H1 (cell line): ENCODE data around the gene OOSP4A. TPM values are rescaled to one million over a fixed set of nuclear protein-coding genes. Genes with fewer than 3 reads are reported as not detected.

Source experiments
- CTCF ChIA-PET: fragments of 300-600 bp; sonication (Branson Sonifier 250); formaldehyde crosslinking; loops from one replicate; lab custom pipeline; 2021; ENCODE audit not compliant: partially characterized antibody; lab: Charles Lee
- POLR2A ChIA-PET: fragments of 300-600 bp; sonication (Branson Sonifier 250); formaldehyde crosslinking; loops from one replicate; lab custom pipeline; 2021; ENCODE audit warnings: inconsistent platforms; ENCODE audit not compliant: partially characterized antibody; lab: Charles Lee
- DNase-seq, 2 experiments: peaks; one replicate each; pipeline versions ENCODE4 v3.0.0 to v3.0.0-alpha.2; 2010 to 2022; ENCODE audit warnings: low spot score in 2 of 2, low read depth in 1 of 2, mixed read lengths in 1 of 2
- FAIRE-seq: peaks from 2 replicates; lab custom pipeline; 2011; peaks lifted over from hg19 to GRCh38; lab: Jason Lieb, UNC
- H2AFZ ChIP-seq: 2 replicates; pipeline ENCODE4 v1.8.1; 2012; ENCODE audit warnings: low read length, inconsistent platforms
- H2AK5ac ChIP-seq: 2 replicates; pipeline ENCODE4 v1.6.1; 2013; ENCODE audit warnings: low read depth, low read length
- H2BK120ac ChIP-seq: replicated peaks from 2 replicates; pipeline ENCODE3; 2013; ENCODE audit warnings: low read depth, low read length, inconsistent platforms
- H2BK12ac ChIP-seq: 2 replicates; pipeline ENCODE4 v1.6.1; 2013; ENCODE audit warnings: low read depth, low read length
- H2BK15ac ChIP-seq: 2 replicates; pipeline ENCODE4 v1.6.1; 2013; ENCODE audit warnings: low read length
- H2BK20ac ChIP-seq: 2 replicates; pipeline ENCODE4 v1.6.1; 2013; ENCODE audit warnings: low read length
- H2BK5ac ChIP-seq: 2 replicates; pipeline ENCODE4 v1.6.1; 2013; ENCODE audit warnings: low read depth, low read length
- H3K14ac ChIP-seq: 2 replicates; pipeline ENCODE4 v1.6.1; 2013; ENCODE audit warnings: inconsistent platforms; ENCODE audit not compliant: insufficient read length
- H3K18ac ChIP-seq: 2 replicates; pipeline ENCODE4 v1.6.1; 2013; ENCODE audit warnings: low read length; ENCODE audit errors: extremely low read depth
- H3K23ac ChIP-seq: 2 replicates; pipeline ENCODE4 v1.6.1; 2013; ENCODE audit warnings: inconsistent platforms; ENCODE audit not compliant: insufficient read length
- H3K23me2 ChIP-seq: 2 replicates; pipeline ENCODE4 v1.6.1; 2013; ENCODE audit warnings: low read depth, low read length
- H3K27ac ChIP-seq: 2 replicates; pipeline ENCODE4 v1.6.1; 2011; ENCODE audit warnings: low read depth, low read length, inconsistent platforms
- H3K27me3 ChIP-seq, 4 experiments: replicated peaks in 1 of 4; 1 replicate in 1 of 4; 2 replicates in 3 of 4; pipeline versions ENCODE4 v1.6.1 to v1.8.1; 2011 to 2013; ENCODE audit warnings: low read length in 3 of 4, mild to moderate bottlenecking in 3 of 4, inconsistent platforms in 2 of 4, mixed read lengths in 2 of 4, moderate library complexity in 1 of 4; ENCODE audit not compliant: control insufficient read depth in 3 of 4, insufficient read depth in 3 of 4; ENCODE audit errors: extremely low read depth in 1 of 4
- H3K36me3 ChIP-seq, 4 experiments: 2 replicates each; pipeline versions ENCODE4 v1.6.1 to v1.8.1; 2011 to 2013; ENCODE audit warnings: mild to moderate bottlenecking in 4 of 4, low read length in 3 of 4, moderate library complexity in 2 of 4, control low read depth in 1 of 4, inconsistent platforms in 1 of 4; ENCODE audit not compliant: insufficient read depth in 4 of 4, control insufficient read depth in 2 of 4
- H3K4ac ChIP-seq: replicated peaks from 2 replicates; pipeline ENCODE3; 2013; ENCODE audit warnings: low read length, low read depth, mixed read lengths, inconsistent platforms; ENCODE audit not compliant: insufficient read length
- H3K4me1 ChIP-seq, 4 experiments: replicated peaks in 1 of 4; 1 replicate in 1 of 4; 2 replicates in 3 of 4; pipeline versions ENCODE4 v1.6.1 to v1.8.1; 2011 to 2013; ENCODE audit warnings: low read length in 3 of 4, inconsistent platforms in 2 of 4, mixed read lengths in 1 of 4; ENCODE audit not compliant: insufficient read depth in 4 of 4, control insufficient read depth in 3 of 4
- H3K4me2 ChIP-seq, 2 experiments: 2 replicates each; pipeline versions ENCODE4 v1.6.1 to v1.8.1; 2011 to 2013; ENCODE audit warnings: low read depth in 2 of 2, low read length in 2 of 2, control low read depth in 1 of 2, inconsistent platforms in 1 of 2, mild to moderate bottlenecking in 1 of 2; ENCODE audit not compliant: insufficient read depth in 1 of 2
- H3K4me3 ChIP-seq, 4 experiments: fragments of 200-600, 300-600 bp in 1 of 4; sonication (generic), shearing (Covaris generic), sonication (Bioruptor Twin) in 1 of 4; 2 replicates each; pipeline versions ENCODE4 v1.5.1 to v1.8.1; 2011 to 2016; ENCODE audit warnings: low read length in 4 of 4, low read depth in 3 of 4, control low read depth in 2 of 4, inconsistent platforms in 2 of 4, mild to moderate bottlenecking in 2 of 4, mixed read lengths in 1 of 4, moderate library complexity in 1 of 4; ENCODE audit not compliant: insufficient read depth in 2 of 4; ENCODE audit errors: extremely low read depth in 1 of 4
- H3K56ac ChIP-seq: replicated peaks from 2 replicates; pipeline ENCODE3; 2013; ENCODE audit warnings: low read depth, mild to moderate bottlenecking, mixed read lengths, low read length, inconsistent platforms; ENCODE audit not compliant: insufficient read length
- H3K79me1 ChIP-seq: 2 replicates; pipeline ENCODE4 v1.6.1; 2013; ENCODE audit warnings: low read depth, low read length, control low read depth
- H3K79me2 ChIP-seq, 2 experiments: 2 replicates each; pipeline versions ENCODE4 v1.6.1 to v1.8.1; 2012 to 2013; ENCODE audit warnings: low read length in 2 of 2, mild to moderate bottlenecking in 2 of 2, inconsistent platforms in 1 of 2; ENCODE audit not compliant: insufficient read depth in 2 of 2, control insufficient read depth in 1 of 2
- H3K9ac ChIP-seq, 4 experiments: replicated peaks in 1 of 4; 1 replicate in 1 of 4; 2 replicates in 3 of 4; pipeline versions ENCODE4 v1.6.1 to v1.8.1; 2011 to 2013; ENCODE audit warnings: low read depth in 3 of 4, low read length in 3 of 4, control low read depth in 2 of 4, mild to moderate bottlenecking in 2 of 4, moderate library complexity in 2 of 4, inconsistent platforms in 1 of 4; ENCODE audit errors: extremely low read depth in 1 of 4
- H3K9me3 ChIP-seq, 2 experiments: 2 replicates each; pipeline versions ENCODE4 v1.6.1 to v1.8.1; 2012 to 2013; ENCODE audit warnings: mild to moderate bottlenecking in 2 of 2, moderate library complexity in 2 of 2, control low read depth in 1 of 2, inconsistent platforms in 1 of 2, low read depth in 1 of 2, low read length in 1 of 2, mixed read lengths in 1 of 2; ENCODE audit not compliant: insufficient read depth in 2 of 2
- H4K20me1 ChIP-seq, 2 experiments: replicated peaks in 1 of 2; 2 replicates each; pipeline versions ENCODE3 to v1.8.1; 2011 to 2013; ENCODE audit warnings: inconsistent platforms in 2 of 2, low read length in 2 of 2, mild to moderate bottlenecking in 1 of 2; ENCODE audit not compliant: insufficient read depth in 2 of 2, control insufficient read depth in 1 of 2
- H4K5ac ChIP-seq: 2 replicates; pipeline ENCODE4 v1.6.1; 2013; ENCODE audit warnings: low read length, low read depth, mixed read lengths, inconsistent platforms; ENCODE audit not compliant: insufficient read length
- H4K8ac ChIP-seq: 2 replicates; pipeline ENCODE4 v1.8.0; 2013; ENCODE audit warnings: mild to moderate bottlenecking, moderate library complexity, low read length, inconsistent platforms; ENCODE audit not compliant: insufficient read depth; ENCODE audit errors: extremely low read depth
- H4K91ac ChIP-seq: replicated peaks from 2 replicates; pipeline ENCODE3; 2013; ENCODE audit warnings: low read length, mixed read lengths, inconsistent platforms; ENCODE audit not compliant: insufficient read length
- CHD1 ChIP-seq: IDR thresholded peaks from 2 replicates; pipeline ENCODE4 v1.6.1; 2012; ENCODE audit warnings: low read depth, low read length, improper control_type of control experiment
- CTBP2 ChIP-seq: IDR thresholded peaks from 2 replicates; pipeline ENCODE4 v1.7.0; 2011; ENCODE audit warnings: borderline replicate concordance, mild to moderate bottlenecking, moderate library complexity, mixed read lengths, low read length; ENCODE audit not compliant: insufficient read depth, insufficient read length
- GABPA ChIP-seq: IDR thresholded peaks from 2 replicates; pipeline ENCODE4 v1.6.1; 2011; ENCODE audit warnings: mild to moderate bottlenecking, low read length, moderate library complexity, borderline replicate concordance; ENCODE audit not compliant: insufficient read depth
- JUN ChIP-seq: IDR thresholded peaks from 2 replicates; pipeline ENCODE4 v1.6.1; 2011; ENCODE audit warnings: low read depth, mild to moderate bottlenecking, improper control_type of control experiment, low read length
- NRF1 ChIP-seq: IDR thresholded peaks from 2 replicates; pipeline ENCODE4 v1.6.1; 2011; ENCODE audit warnings: mild to moderate bottlenecking, low read depth, low read length, improper control_type of control experiment
- POU5F1 ChIP-seq: IDR thresholded peaks from 2 replicates; pipeline ENCODE4 v1.6.1; 2011; ENCODE audit warnings: low read depth, mild to moderate bottlenecking, low read length, moderate library complexity
- RFX5 ChIP-seq: IDR thresholded peaks from 2 replicates; pipeline ENCODE4 v1.6.1; 2011; ENCODE audit warnings: low read depth, low read length, improper control_type of control experiment, borderline replicate concordance
- RNF2 ChIP-seq: fragments of 200-900, 300-1000 bp; sonication (generic); IDR thresholded peaks from 2 replicates; pipeline ENCODE4 v1.7.1; 2016; ENCODE audit warnings: borderline replicate concordance, low read depth, mild to moderate bottlenecking, antibody characterized with exemption, low read length; ENCODE audit not compliant: poor library complexity, severe bottlenecking; ENCODE audit errors: missing control alignments
- RXRA ChIP-seq: IDR thresholded peaks from 2 replicates; pipeline ENCODE4 v1.6.1; 2011; ENCODE audit warnings: low read depth, mild to moderate bottlenecking, low read length, moderate library complexity; ENCODE audit not compliant: insufficient read depth
- SIN3A ChIP-seq, 2 experiments: IDR thresholded peaks in 1 of 2; conservative IDR thresholded peaks in 1 of 2; 2 replicates each; pipeline ENCODE4 v1.6.1; 2011 to 2012; ENCODE audit warnings: low read length in 2 of 2, improper control_type of control experiment in 1 of 2, low read depth in 1 of 2, mild to moderate bottlenecking in 1 of 2
- SIRT6 ChIP-seq: IDR thresholded peaks from one replicate; pipeline ENCODE4 v1.7.1; 2012; ENCODE audit warnings: low read length, inconsistent platforms
- SP4 ChIP-seq: IDR thresholded peaks from 2 replicates; pipeline ENCODE4 v1.6.1; 2012; ENCODE audit warnings: low read length, inconsistent platforms
- TBP ChIP-seq: IDR thresholded peaks from 2 replicates; pipeline ENCODE4 v1.6.1; 2011; ENCODE audit warnings: low read depth, low read length, improper control_type of control experiment
- WGBS, 2 experiments: shearing (Covaris generic) in 1 of 2; methylation state at CpG; one replicate each; pipeline versions ENCODE4 v1.1.6 to v1.1.7; 2013 to 2015; ENCODE audit warnings: low lambda C conversion rate in 2 of 2, mixed read lengths in 2 of 2, inconsistent platforms in 1 of 2, low coverage in 1 of 2, missing lambda C conversion rate in 1 of 2; ENCODE audit not compliant: insufficient replicate concordance in 2 of 2, insufficient coverage in 1 of 2, insufficient read length in 1 of 2; ENCODE audit errors: extremely low coverage in 1 of 2, missing lambda C conversion rate in 1 of 2; 5-methylcytosine and 5-hydroxymethylcytosine counted together
- polyA plus RNA-seq, 7 experiments: library from polyadenylated mRNA; depleted of rRNA in 3 of 7; stranded (reverse) in 5 of 7; unstranded in 2 of 7; fragments of >200 nt in 5 of 7; fragments of 200-250 nt in 2 of 7; gene quantifications; 1 replicate in 5 of 7; 2 replicates in 1 of 7; 4 replicates in 1 of 7; pipeline versions ENCODE4 v1.2.1 to v1.2.3, GENCODE V29; 2011 to 2013; ENCODE audit warnings: missing spikeins in 2 of 7, mixed read lengths in 2 of 7
- total RNA-seq: library from RNA; stranded (reverse); fragmentation: NEBNext Ultra II Directional; extraction: Animal tissue kit (Norgen Biotek cat#: 25700); gene quantifications from 2 replicates; pipeline ENCODE4 v1.2.1, GENCODE V29; 2021

The OOSP4A gene
- total and polyA plus RNA-seq, 2 of the 8 experiments (the other 6 are each of a cell fraction or from before 2014, with no cell fraction given): not detected

DNA sequence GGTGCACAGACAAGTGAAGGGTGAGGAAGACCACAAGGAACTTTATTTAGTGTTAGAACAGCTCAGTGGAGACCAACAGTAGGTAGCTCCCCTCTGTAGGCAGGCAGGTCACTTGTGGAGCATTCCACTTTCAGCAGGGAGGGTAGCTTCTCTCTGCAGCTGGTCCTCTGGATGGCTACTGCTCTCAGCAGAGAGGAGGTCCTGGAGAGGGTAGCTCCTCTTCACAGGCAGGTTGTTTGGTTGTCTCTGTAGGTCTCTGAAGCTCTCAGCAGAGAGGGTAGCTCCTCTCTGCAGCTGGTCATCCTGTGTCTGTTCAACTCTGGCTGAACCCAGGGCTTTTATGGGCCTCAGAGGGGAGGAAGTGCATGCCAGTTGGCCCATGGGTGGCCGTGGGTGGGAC, 32.1 kb upstream of the OOSP4A start:
- Histone ChIP-seq H2BK20ac (no peak overlapping the region), H3K4me2 (no peak overlapping the region), H4K91ac (no peak overlapping the region), H4K20me1 (no peaks in the 10 kb centered on the region), H4K8ac (no peak overlapping the region), H3K4me3 (no peak overlapping the region), H2AFZ (no peak overlapping the region), H3K27me3 (no peaks in the 10 kb centered on the region), H3K56ac (no peak overlapping the region), H3K36me3 (no peaks in the 10 kb centered on the region), H3K23ac (no peak overlapping the region), H3K23me2 (no peaks in the 10 kb centered on the region), H2BK15ac (no peak overlapping the region), H2AK5ac (no peak overlapping the region), H2BK5ac (no peak overlapping the region), H3K14ac (no peak overlapping the region), H3K18ac (no peak overlapping the region), H3K4me1 (no peaks in the 10 kb centered on the region), H3K9ac (no peak overlapping the region), H3K4ac (no peak overlapping the region), H3K27ac (no peak overlapping the region), H4K5ac (no peak overlapping the region), H2BK12ac (no peak overlapping the region), H3K79me1 (no peaks in the 10 kb centered on the region), H3K9me3 (peaks cover 22 to 29% of the 10 kb centered on the region in 2 experiments), H3K79me2 (no peaks in the 10 kb centered on the region), H2BK120ac (no peak overlapping the region)
- ChIA-PET CTCF (interaction anchor here (0.7 to 6.0 kb wide), 3 partner anchors 9 to 109 kb away, joined by 4 to 29 read pairs (median 4); no protein-coding TSS in a partner anchor), POLR2A (no interaction called here)
- 80% methylated on average over 1 of the region's 1 CpG; no CpG with 5 or more reads in 1 of the 2 experiments for WGBS, 2 experiments
- DNase-seq: no peak
- no peak for FAIRE-seq
- TF ChIP-seq RXRA (no peak), CHD1 (no peak), SIN3A (conservative IDR thresholded peaks at IDR 0.05 in 1 of 2, IDR thresholded peaks at IDR 0.05 in 1 of 2; ENCODE audit: low read depth in 1 of 2, low read length in 2 of 2) (no peak), NRF1 (no peak), CTBP2 (no peak), SP4 (no peak), SIRT6 (no peak), RFX5 (no peak), GABPA (no peak), POU5F1 (no peak), TBP (no peak), JUN (no peak), RNF2 (no peak)
